ENCODE data around the gene MED12L. TPM values are rescaled to one million over a fixed set of nuclear protein-coding genes. Genes with fewer than 3 reads are reported as not detected.

MED12L gene
- total RNA-seq, 4 donors from 2014 or later, result 0.19 to 0.83 (median 0.41) TPM

DNA sequence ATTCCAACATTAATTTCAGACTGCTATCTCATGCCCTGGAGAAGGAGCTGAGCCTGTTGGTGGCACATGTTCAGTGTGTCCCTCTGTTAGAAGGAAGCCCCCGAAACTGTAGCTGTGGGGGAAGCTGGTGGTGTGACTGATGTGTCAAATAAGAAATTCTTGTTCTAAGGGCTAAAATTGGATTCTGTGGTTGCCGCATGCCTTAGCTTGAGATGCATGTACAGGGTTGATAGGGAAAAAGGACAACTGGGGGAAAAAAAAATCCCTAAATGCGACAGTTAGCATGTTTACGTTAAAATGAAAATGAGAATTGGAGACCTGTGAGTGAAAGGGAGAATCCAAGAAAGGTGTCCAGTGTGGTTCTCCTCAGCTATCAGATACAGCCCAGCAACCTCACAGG lies 58.6 kb downstream of the MED12L start:
- WGBS, result 78% methylated on average over 4 of the region's 4 CpGs
- Histone ChIP-seq H3K9me3 (peaks cover 0 to 1% (median 0%) of the 10 kb centered on the region in 4 donors), H3K36me3 (no peaks in the 10 kb centered on the region), H3K4me3 (no peak overlapping the region), H3K27ac (replicated peaks in 1 of 4) (no peak overlapping the region), H3K4me1 (peaks cover 6 to 11% (median 7%) of the 10 kb centered on the region in 4 donors), H3K27me3 (no peaks in the 10 kb centered on the region)
- no peak for DNase-seq (ENCODE audit: extremely low spot score)
- no peak for TF ChIP-seq POLR2AphosphoS5 (IDR thresholded peaks at IDR 0.05)
- TF ChIP-seq POLR2A (IDR thresholded peaks at IDR 0.05; ENCODE audit: low read depth), result no peak
- TF ChIP-seq CTCF (IDR thresholded peaks at IDR 0.05), result no peak
- no peak for TF ChIP-seq EP300 (IDR thresholded peaks at IDR 0.05)
- intact Hi-C loops (cut with DNase I), result loop anchor here (5.0 kb wide), 1 partner anchor 422 kb away; no protein-coding TSS in a partner anchor

DNA sequence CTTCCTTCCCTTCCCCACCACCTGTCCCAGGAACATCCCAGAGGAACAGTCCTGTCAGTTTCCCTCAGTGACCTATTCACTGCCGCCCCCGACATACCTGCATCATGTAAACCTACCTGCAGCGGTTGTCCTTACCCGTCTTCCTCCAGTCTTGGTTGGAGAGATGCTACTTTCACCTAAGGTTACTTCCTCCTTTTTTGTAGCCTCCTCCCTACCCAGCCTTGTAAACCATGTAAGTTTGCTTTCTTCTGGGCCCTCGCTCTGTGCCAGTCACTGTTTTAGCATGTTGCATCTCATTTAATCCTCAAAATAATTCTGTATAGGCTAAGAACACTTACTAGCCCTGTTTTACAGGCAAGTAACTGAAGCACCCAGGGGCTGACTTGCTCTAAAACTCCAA lies 59.3 kb downstream of the MED12L start:
- no peaks in the 10 kb centered on the region for H3K36me3 ChIP-seq
- intact Hi-C loops (cut with DNase I), result loop anchor here (5.0 kb wide), 3 partner anchors 217 to 422 kb away; no protein-coding TSS in a partner anchor
- no peak overlapping the region for H3K4me3 ChIP-seq
- no peak overlapping the region for H3K27ac ChIP-seq (replicated peaks in 1 of 4)
- DNase-seq (ENCODE audit: extremely low spot score), result no peak
- WGBS, result 87% methylated on average over 5 of the region's 5 CpGs
- H3K4me1 ChIP-seq, result peaks cover 6 to 11% (median 7%) of the 10 kb centered on the region in 4 donors
- H3K9me3 ChIP-seq, result no peaks in the 10 kb centered on the region
- TF ChIP-seq CTCF (IDR thresholded peaks at IDR 0.05) (no peak), POLR2A (IDR thresholded peaks at IDR 0.05; ENCODE audit: low read depth) (no peak), EP300 (IDR thresholded peaks at IDR 0.05) (no peak), POLR2AphosphoS5 (IDR thresholded peaks at IDR 0.05) (no peak)
- H3K27me3 ChIP-seq, result no peaks in the 10 kb centered on the region

- Histone ChIP-seq H3K4me1 (peaks cover 6 to 11% (median 7%) of the 10 kb centered on the region in 4 donors), H3K36me3 (no peaks in the 10 kb centered on the region), H3K4me3 (peak overlapping the region in 1 of 4 donors; percentile 11), H3K9me3 (no peaks in the 10 kb centered on the region), H3K27me3 (no peaks in the 10 kb centered on the region), H3K27ac (replicated peaks in 1 of 4) (no peak overlapping the region)
- TF ChIP-seq POLR2A (IDR thresholded peaks at IDR 0.05; ENCODE audit: low read depth) (no peak), CTCF (IDR thresholded peaks at IDR 0.05) (no peak), POLR2AphosphoS5 (IDR thresholded peaks at IDR 0.05) (no peak), EP300 (IDR thresholded peaks at IDR 0.05) (no peak)
- intact Hi-C loops (cut with DNase I), result loop anchor here (5.0 kb wide), 2 partner anchors 218 to 358 kb away; no protein-coding TSS in a partner anchor
- WGBS, result 43% methylated on average over 6 of the region's 6 CpGs
- DNase-seq (ENCODE audit: extremely low spot score), result no peak
Observed at GRCh38 chr3:151145713-151146070, 60.2 kb downstream of the MED12L start.

- Histone ChIP-seq H3K27me3 (no peaks in the 10 kb centered on the region), H3K27ac (replicated peaks in 1 of 4) (no peak overlapping the region), H3K4me3 (peak overlapping the region in 1 of 4 donors; percentile 11), H3K4me1 (peaks cover 6 to 11% (median 7%) of the 10 kb centered on the region in 4 donors), H3K36me3 (no peaks in the 10 kb centered on the region), H3K9me3 (no peaks in the 10 kb centered on the region)
- 11% methylated on average over 9 of the region's 9 CpGs for WGBS
- TF ChIP-seq POLR2A (IDR thresholded peaks at IDR 0.05; ENCODE audit: low read depth) (no peak), EP300 (IDR thresholded peaks at IDR 0.05) (no peak), CTCF (IDR thresholded peaks at IDR 0.05) (peak; percentile 77 to 89 (median 82)), POLR2AphosphoS5 (IDR thresholded peaks at IDR 0.05) (no peak)
- DNase-seq (ENCODE audit: extremely low spot score), result no peak
- intact Hi-C loops (cut with DNase I), result loop anchor here (5.0 kb wide), 2 partner anchors 219 to 359 kb away; no protein-coding TSS in a partner anchor
Observed at GRCh38 chr3:151146071-151146730, 60.7 kb downstream of the MED12L start.
